Left ventricle myocardium inferior (tissue), 1 donor: ENCODE data around the gene XK. TPM values are rescaled to one million over a fixed set of nuclear protein-coding genes. Genes with fewer than 3 reads are reported as not detected.

ENCODE experiments used
- DNase-seq: peaks from one replicate; pipeline ENCODE4 v3.0.0-alpha.2; 2020
- H3K27ac ChIP-seq: fragments of 200-600 bp; replicated peaks from 2 replicates; pipeline ENCODE4 v1.8.0; 2021
- H3K27me3 ChIP-seq: fragments of 200-600 bp; 2 replicates; pipeline ENCODE4 v1.8.0; 2021; ENCODE audit warnings: low read depth
- H3K36me3 ChIP-seq: fragments of 200-600 bp; 2 replicates; pipeline ENCODE4 v1.8.0; 2021
- H3K4me1 ChIP-seq: fragments of 200-600 bp; 2 replicates; pipeline ENCODE4 v1.8.0; 2021
- H3K4me3 ChIP-seq: fragments of 200-600 bp; 2 replicates; pipeline ENCODE4 v1.8.0; 2021; ENCODE audit warnings: mild to moderate bottlenecking, moderate library complexity
- H3K9me3 ChIP-seq: fragments of 200-600 bp; replicated peaks from 2 replicates; pipeline ENCODE4 v1.8.0; 2021
- CTCF ChIP-seq: fragments of 200-600 bp; IDR thresholded peaks from 2 replicates; pipeline ENCODE4 v1.8.0; 2021; ENCODE audit warnings: antibody characterized with exemption, mild to moderate bottlenecking, borderline replicate concordance
- intact Hi-C: fragments of 100-400 bp; cut with micrococcal nuclease; formaldehyde crosslinking; loops from one replicate; pipeline ENCODE4 v1.11.0; 2022
- total RNA-seq: library from RNA; stranded (reverse); fragmentation: NEBNext Ultra II Directional; extraction: Animal tissue kit (Norgen Biotek cat#: 25700); gene quantifications from one replicate; pipeline ENCODE4 v1.2.1, GENCODE V29; 2021
- donor health status: DM: no; HTN: yes; CAD: no; lungs with severe emphysema.

Gene XK
- total RNA-seq, 1 donor from 2014 or later, result 11.0 TPM

- no peaks in the 10 kb centered on the region for H3K27me3 ChIP-seq
- no peaks in the 10 kb centered on the region for H3K4me1 ChIP-seq
- DNase-seq, result no peak
- H3K36me3 ChIP-seq, result no peaks in the 10 kb centered on the region
- H3K27ac ChIP-seq, result no peak overlapping the region
- no peaks in the 10 kb centered on the region for H3K9me3 ChIP-seq
- intact Hi-C loops, result no loop called here
- no peak overlapping the region for H3K4me3 ChIP-seq
- TF ChIP-seq CTCF, result no peak
These were observed 31.0 kb downstream of the XK start for GRCh38 chrX:37716602-37717001.

- Histone ChIP-seq H3K27ac (no peak overlapping the region), H3K9me3 (no peaks in the 10 kb centered on the region), H3K27me3 (no peaks in the 10 kb centered on the region), H3K4me1 (peaks cover 3% of the 10 kb centered on the region), H3K4me3 (no peak overlapping the region), H3K36me3 (no peaks in the 10 kb centered on the region)
- intact Hi-C loops, result no loop called here
- no peak for DNase-seq
- no peak for TF ChIP-seq CTCF
These were observed 32.1 kb downstream of the XK start for GRCh38 chrX:37717708-37718107.

- Histone ChIP-seq H3K27me3 (no peaks in the 10 kb centered on the region), H3K9me3 (no peaks in the 10 kb centered on the region), H3K36me3 (no peaks in the 10 kb centered on the region), H3K4me1 (peaks cover 10% of the 10 kb centered on the region), H3K27ac (peak overlapping the region; percentile 67), H3K4me3 (no peak overlapping the region)
- intact Hi-C loops, result no loop called here
- TF ChIP-seq CTCF, result no peak
- DNase-seq, result no peak
These were observed 37.0 kb downstream of the XK start for GRCh38 chrX:37722595-37722994.

- H3K4me3 ChIP-seq, result no peak overlapping the region
- intact Hi-C loops, result no loop called here
- no peak overlapping the region for H3K27ac ChIP-seq
- no peaks in the 10 kb centered on the region for H3K36me3 ChIP-seq
- DNase-seq, result no peak
- peaks cover 10% of the 10 kb centered on the region for H3K4me1 ChIP-seq
- TF ChIP-seq CTCF, result no peak
- H3K27me3 ChIP-seq, result no peaks in the 10 kb centered on the region
- no peaks in the 10 kb centered on the region for H3K9me3 ChIP-seq
These were observed 40.8 kb downstream of the XK start for GRCh38 chrX:37726346-37726745.

GRCh38 chrX:37745354-37745753 lies 59.8 kb downstream of the XK start:
- intact Hi-C loops, result no loop called here
- TF ChIP-seq CTCF, result peak; percentile 76
- no peaks in the 10 kb centered on the region for H3K27me3 ChIP-seq

GRCh38 chrX:37745835-37746217 lies 60.2 kb downstream of the XK start:
- no peak for TF ChIP-seq CTCF
- H3K27ac ChIP-seq, result no peak overlapping the region
- no peaks in the 10 kb centered on the region for H3K4me1 ChIP-seq
- no peaks in the 10 kb centered on the region for H3K9me3 ChIP-seq
- DNase-seq, result no peak
- intact Hi-C loops, result no loop called here
- no peak overlapping the region for H3K4me3 ChIP-seq
- no peaks in the 10 kb centered on the region for H3K27me3 ChIP-seq
- no peaks in the 10 kb centered on the region for H3K36me3 ChIP-seq

More at GRCh38 chrX:37745354-37745753, 59.8 kb downstream of the XK start:
- DNase-seq, result peak; percentile 56
- H3K4me3 ChIP-seq, result no peak overlapping the region
- H3K9me3 ChIP-seq, result no peaks in the 10 kb centered on the region
- H3K36me3 ChIP-seq, result no peaks in the 10 kb centered on the region
- no peak overlapping the region for H3K27ac ChIP-seq
- no peaks in the 10 kb centered on the region for H3K4me1 ChIP-seq
